Glomerular visceral epithelial cell (primary cell): Measurements from ENCODE around the gene PAX8.
"Not testable (repeated sequence)": the region's sequence is repeated elsewhere in the genome, so short reads cannot be mapped to it uniquely, and the experiment has no call there.

Source experiments
- DNase-seq: peaks from one replicate; pipeline ENCODE4 v3.0.0-alpha.2; 2016; ENCODE audit errors: extremely low spot score

Gene PAX8

DNA sequence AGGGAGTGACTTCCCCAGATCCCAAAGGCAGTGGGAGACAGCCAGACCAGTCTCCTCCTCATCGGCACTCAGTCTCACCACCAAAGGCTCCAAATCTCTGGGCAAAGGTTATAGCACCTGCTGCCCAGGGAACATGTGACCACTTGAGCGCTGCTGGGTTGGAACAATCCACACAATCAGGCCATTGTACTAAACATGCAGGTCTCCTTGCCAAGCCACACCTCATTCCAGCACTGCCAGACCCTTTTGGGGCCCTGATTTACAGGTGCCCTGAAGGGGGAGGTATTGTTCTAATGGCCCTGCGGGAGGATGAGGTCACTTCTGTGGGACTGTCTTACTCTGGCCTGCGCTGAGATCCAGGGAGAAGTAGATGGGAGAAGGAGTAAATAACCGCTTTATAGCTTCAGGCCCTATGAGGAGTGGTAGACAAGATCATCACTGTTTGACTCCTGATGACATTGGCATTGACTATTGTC is 10.0 kb upstream of the PAX8 start:
- DNase-seq: not testable (repeated sequence)

DNA sequence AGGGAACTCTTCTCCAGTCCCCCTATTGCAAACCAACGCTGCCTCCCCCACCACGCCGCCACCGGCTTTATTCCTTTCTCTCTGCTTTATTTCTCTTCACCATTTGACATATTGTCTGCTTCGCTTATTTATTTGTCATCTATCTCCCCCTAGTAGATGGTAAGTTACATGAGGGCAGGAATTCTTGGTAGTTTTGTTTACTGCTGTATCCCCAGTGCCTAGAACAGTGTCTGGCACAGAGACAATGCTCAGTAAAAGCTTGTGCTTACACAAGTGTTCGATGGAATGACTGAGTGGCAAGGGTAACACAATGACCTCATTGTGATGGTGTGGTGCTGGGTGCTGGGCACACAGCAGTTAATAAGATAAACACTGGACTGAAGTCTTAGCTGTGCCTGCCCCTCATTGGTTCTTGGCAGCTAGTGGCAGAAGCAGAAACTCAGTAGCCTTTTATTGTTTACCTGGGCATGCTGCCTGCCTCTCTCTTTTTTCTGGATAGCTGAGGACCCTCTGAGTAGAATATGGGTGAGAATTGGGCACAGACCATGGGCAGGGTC is 9.5 kb upstream of the PAX8 start:
- DNase-seq: not testable (repeated sequence)

DNA sequence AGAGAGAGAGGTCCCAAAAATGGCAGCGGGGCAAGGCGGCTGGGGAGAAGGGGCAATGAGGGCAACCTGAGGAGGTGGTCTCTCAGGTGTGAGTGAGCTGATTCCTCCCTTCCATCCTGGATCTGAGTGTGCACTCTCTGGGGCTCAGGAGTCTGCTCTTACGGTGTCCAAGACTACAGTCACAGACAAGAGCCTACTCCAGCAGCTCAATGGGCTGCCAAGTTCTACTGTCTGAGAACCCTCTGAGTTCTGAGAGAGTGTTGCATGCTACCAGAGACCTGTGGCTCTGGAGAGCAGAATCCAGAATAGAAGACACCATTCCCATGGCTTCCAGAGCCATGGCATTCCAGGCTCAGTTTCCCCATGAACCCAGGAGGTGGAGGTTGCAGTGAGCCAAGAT is 7.1 kb upstream of the PAX8 start:
- DNase-seq: no peak

DNA sequence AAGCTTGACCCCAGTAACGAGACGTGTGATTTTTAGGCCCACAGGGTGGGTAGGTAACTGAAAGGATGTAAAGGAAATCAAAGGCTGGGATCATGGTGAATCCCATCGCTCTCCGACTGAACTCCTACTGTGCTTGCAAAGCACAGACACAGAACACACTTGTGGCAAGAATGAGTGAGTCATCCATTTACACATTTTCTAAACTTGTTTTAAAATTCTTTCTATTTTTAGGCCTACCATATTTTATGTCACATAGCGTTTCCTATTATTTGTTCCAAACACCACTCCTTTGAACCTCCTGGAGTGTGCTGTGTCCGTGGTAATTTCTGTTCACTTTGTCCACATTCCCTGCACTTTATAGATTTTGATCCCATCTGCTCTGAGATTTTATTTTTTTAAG is 6.3 kb upstream of the PAX8 start:
- peak; percentile 67 for DNase-seq

DNA sequence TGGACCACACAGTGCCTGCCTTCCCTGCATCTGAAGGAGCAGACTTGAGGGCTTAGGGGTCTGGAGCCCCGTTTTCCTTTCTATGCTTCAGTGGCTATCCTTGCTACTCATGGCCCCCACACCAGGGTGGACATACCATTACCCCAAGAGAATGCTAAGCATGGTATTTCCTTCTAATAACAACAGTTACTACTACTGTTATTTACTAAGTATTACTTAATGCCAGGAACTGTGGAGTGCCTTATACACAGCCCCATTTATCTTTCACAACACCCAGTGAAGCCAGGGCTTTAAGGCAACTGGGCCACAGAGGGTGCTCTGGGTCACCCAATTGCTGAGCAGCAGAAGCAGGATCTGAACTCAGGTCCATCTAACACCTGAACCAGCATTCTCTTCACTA is 5.8 kb upstream of the PAX8 start:
- DNase-seq: no peak

DNA sequence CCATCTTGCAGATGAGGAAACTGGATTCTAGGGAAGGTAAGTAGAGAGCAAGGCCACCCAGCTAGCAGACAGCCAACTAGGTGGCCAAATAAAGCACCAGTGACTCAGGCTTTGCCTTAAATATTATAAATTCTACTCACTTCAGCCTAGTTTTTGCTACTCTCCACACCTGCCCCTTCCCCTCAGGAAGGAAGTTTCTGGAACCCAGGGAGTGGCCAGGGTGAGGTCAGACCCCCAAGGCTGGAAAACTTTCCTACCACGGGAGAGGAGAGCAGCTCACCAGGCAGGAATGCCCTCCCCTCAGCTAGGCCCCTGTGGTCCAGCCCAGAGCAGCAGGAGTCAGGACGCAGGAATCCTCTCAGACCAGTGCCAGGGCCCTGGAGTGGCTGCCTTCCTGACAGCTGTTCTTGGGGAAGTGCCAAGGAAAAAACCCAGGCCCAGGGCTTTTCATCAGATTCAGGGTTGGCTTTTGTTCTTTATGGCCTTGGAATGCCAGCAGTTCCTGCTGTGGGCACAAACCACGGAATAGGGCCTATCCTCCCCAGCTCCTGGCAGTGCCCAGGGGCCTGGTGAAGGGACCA is 5.1 kb upstream of the PAX8 start:
- DNase-seq: peak; percentile 99

DNA sequence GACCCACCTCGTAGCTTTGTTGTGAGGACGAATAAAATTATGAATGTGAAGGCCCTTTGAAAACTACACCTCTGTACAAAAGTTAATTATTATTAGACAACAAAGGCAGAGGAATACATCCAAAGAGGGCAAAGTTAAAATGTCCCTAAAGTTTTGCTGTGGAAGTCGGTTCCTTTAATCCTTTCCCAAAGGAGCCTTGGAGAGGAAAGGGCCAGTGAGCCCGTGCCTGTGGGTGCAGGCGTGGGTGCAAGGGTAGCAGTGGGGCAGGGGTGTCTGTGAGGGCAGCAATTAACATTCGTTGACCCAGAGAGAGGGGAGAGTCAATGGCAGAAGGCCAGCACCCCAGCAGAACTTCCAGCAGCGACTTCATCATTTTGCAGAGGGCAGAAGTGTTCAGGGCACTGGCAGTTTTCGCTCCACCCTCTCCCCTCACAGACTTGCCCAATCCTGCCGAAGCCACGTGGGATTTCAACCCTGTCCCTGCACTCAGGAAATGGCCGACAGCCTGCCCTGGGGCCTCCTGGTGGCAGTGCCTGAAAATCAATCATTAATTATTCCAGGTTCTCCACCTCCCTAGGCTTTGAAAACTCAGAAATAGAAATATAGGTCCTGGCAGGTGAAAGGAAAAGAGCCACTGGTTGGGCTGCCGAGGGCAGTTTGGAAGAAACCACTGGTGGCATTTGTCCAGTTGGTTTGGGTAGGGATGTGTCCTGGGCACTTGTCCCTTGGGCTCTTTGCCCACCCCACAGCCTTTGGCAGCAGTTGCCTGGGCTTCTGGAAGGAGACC is 4.2 kb upstream of the PAX8 start:
- peak; percentile 98 for DNase-seq

DNA sequence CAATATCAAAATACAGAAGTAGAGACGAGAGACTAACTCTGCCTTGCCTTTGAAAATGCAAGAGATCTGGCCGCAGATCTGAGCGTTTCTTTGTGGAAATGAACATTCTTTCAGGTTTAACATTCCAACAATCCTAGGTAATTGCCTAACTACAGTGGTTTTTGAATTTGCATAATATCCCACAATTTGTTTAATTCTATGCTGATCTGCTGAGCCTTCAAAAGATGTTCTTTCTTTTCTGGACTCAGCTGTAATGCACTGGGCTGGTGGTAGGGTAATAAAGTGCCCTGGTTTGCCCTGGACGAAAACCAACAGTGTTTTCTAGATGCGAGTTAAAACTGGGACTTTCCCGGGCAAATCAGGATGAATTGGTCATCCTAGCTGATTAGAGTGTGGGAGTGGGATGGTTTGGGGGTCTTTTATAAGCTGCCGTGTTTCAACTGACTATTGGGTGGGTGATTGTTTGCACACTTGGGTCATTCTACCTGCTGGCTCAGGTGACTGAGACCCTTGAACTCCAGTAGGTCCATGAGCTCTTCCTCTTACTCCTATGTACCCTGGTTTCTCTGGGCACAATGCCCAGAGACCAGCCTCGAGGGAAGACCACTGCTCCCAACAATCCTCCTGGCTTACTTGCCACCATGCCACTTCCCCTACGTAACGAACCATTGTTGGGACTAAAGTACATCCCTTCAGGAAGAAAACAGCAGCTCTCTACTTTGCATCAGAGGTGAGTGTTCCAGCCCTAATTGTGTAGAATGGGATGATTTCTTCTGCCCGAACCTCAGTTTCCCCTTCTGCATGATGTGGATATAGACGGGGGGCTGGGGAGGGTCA is 3.4 kb upstream of the PAX8 start:
- peak; percentile 82 for DNase-seq

DNA sequence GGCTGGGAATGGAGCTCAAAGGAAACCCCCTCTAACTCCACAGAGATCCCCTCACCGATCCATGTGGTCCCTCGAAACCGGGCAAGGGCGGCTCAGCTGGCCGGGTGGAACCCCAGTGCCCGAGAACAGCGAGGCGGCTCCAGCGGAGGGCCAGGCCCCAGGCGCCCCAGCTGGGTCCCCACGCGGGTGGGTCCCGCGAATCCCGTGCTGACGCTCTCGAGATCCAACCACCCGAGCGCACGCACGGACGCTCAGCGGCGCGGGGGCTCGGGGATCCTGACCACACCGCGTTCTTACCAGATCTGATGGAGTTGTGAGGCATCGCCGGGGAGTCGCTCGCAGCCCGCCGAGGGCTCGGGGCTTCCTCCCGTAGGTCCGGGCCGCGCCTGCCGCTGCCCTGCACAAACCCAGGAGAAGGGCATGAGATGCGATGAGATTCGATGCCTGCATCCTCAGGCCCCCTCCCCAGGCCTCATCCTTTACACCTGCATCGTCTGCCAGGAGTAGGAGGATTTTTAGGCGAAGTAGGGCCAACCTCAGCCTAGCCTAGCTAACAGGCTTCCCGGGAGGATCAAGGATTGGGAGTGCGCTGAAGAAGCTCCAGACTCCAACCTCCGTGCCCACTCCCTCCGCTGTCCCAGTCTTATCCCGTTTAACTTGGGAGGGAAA is 514 bp downstream of the PAX8 start:
- no peak for DNase-seq

DNA sequence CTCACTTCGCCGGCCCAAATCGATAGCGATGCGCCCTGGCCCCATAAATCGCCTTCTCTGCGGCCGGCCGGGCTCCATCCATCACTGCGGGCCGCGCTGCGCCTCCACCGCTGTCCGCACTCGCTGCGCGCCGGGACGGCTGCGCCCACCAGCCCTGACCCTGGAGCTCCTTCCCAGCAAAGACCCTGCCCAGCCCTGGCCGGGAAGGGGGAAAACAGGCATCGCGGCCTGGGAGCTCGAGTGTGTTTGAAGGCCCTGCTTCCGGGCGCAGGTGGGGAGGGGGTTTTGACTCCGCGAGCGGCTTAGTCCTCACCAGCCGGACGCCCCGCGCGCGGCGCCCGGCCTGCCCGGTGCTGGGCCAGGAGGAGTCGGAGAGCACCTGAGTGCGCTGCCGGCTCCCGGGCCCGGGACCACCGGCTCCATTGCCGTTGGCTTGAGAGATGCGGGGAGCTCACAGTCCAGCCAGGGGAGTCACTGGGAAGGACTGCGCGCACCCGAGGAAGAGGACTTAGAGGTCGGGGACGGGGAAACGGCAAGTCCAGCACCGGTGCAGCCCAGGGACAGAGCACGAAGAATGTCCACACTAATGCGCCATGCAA is 1.1 kb downstream of the PAX8 start:
- no peak for DNase-seq

DNA sequence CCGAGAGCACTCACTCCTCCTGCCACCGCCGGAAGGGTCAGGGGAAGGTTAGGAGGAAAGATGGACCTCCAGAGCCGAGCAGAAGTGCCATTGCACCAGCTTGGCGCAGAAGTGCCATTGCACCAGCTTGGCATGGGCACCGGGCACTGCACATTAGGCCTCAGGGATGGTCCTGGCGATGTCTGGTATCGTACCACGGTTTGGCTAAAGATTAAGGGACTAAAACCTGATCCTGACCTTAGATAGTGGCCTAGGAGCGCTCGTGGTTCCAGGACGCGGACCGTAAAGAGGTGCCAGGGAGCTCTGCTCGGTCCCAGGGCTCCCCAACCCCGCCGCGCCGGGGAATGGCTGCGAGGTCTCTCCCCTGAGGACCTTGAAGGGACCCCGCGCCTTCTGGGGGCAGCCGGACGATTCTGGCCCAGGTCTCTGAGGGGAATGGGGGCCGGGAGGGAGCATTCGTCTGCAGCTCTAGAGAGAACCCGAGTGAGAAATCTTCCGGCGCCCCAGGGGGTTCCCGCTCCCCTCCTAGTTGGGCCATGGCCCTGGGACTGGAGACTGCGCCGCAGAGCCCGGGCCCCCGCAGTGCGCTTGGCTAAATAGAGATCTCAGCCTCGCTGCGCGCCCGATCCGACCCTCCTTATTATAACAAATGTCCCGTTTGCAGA is 1.8 kb downstream of the PAX8 start:
- no peak for DNase-seq

DNA sequence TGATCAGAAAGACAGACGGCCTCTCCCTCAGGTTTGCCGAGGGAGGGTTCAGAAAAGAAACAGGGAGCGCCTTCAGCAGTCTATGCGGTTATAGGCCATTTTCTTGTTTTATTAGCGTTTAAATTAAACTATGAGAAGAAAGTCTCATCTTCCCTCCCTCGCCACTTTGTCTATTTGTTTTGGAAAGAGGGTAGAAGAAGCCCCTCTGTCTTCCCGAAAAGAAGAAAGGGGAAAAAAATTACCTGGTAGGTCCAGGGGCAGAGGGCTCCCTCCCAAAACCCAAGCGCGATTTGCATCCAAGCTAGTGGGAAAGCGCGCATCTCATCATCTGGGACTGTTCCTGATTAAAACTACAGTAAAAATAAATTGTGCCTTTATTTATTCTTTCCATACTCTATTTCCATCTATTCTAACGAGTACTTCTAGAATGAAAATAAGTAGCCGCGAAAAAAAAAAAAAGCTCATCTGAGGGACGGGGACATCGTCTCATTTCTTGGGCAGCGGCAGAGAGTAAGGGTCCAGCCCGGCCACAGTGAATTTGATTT is 2.4 kb downstream of the PAX8 start:
- no peak for DNase-seq

DNA sequence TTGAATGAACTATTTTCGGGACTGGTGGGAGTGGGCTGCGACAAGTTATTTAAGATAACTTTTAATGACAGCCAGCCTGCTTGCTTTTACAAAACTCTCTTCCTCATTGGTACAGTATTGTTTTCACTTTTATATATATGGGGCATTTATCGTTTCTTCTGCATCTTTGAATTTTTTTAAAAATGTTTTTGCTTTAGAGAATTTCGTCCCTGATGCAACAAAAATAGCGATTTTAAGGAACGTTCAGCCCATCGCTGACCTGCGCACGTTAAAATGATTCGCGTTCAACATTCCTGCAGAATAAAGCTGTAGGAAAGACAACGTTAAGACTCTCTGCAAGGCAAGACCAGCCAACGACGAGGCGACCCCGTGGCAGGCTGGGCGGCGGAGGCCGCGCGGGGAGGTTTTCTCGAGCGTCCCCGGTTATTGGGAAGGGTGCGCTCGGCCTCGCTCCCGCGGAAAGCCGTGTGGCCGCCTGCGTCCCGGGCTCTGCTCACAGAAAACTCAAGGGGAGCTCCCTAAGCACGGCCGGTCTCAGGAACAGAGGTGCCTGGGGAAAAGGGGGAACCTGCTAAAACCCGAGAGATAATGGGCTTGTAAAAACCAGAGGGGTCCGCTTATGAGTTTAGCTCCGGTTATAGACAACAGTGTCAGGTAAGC is 3.0 kb downstream of the PAX8 start:
- no peak for DNase-seq

DNA sequence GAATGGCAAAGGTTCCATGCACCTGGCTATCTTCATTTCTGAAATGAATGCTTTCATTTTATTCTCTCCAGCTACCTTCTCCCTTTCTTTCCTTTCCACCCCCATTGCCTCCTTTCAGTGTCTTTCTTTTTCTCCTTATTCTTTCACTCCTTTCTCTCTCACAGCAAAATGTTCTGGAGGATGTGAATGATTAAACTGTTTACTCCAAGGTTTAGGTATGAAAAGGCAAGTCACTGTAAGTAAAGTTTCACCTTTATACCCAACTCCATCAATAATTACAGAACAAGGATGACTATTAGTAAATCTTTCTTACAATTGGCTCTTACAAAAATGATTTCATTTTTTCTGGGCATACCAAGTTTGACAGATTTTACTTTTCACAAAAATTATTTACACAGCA is 4.3 kb downstream of the PAX8 start:
- no peak for DNase-seq

DNA sequence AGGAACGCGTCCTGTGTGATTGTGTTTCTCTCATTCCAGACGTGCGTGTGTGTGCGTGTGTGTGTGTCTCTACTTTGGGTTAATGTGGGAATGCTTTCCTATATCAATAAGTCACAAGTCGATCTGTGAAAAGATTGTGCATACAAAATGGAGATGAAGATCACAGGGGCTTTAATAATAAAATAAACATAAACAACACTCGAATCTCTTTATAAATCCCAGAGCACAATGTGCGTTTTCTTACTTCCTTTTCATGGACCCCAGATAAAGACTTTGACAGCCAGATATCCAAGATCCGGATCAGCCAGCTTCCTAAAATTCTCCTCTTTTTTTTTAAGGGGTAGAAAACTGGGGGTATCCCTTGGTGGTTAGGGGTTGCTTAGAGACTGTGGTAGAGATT is 4.7 kb downstream of the PAX8 start:
- DNase-seq: no peak

DNA sequence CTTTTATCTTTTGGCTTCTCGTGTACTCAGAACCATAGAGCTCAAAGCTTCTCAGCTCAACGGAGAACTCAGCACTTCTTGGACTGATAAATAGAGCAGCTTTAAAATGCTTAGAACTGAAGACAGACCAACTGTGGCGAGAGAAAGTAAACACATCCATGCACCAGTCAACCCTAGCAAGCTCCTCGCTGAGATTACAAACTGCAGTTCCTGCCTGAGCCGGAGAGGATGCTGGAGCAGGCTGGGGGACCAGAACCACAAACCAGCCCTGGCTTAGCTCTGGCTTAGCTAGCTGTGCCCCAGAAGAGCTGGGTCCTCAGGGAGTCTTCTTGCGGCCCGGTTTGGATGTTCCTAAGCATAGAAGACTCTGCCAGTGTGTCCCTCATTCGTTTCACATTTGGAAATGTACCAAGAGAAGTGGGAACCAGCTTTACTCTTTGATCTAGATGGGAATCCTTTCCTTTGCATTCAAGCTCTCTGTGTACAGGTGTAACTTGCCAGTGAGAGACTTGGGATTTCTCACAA is 5.6 kb downstream of the PAX8 start:
- peak; percentile 80 for DNase-seq

DNA sequence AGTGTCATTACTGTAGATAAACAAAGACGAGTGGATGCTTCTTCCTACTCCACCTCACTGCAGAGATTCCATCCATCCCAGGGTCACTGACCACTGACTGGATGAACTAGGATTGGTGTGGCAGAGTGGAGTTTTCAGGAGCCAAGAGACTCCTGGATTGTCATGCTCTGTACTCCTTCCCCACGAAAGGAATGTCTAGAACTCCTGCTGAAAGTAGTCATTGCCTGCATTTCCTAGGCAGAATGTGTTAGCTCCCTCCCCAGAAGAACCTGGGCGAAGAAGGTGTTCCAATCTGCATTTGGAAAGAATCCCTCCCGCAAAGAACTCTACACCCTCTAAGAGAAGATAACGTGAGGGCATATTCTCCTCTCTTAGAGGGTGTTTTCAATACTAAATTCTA is 6.2 kb downstream of the PAX8 start:
- DNase-seq: no peak

DNA sequence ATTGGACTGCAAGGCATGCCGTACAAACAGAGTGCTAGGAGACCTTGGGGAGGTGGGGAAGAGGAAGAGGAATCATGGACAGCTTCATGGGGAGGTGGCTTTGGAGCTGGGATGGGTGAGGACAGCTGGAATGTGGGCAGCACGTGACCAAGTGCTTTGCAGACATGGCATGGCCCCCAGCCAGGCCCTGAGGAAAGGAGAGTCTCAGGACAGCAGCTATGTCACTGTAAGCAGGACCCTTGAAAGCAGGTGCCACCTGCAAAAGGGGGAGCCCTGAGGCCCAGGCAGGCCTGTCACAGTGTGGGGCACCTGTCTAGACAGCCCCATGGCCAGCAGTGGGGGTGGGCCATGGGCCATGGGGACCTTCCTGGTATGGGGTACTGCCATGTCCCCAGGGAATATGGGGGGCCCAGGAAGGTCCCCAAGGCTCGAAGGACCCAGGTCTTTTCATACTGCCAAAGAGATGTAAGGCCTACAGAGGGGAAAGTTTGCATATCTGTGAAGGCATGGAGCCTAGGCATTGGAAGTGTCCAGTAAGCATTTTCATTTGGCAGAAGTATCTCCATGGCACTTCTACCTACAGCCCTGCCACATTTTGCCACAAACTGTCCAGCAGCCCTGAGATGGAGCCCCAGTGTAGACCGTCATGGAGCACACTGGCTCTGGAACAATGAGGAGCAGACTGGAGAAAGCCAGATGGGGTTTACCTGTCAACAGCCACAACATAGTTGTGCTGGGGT is 9.9 kb downstream of the PAX8 start:
- DNase-seq: no peak

DNA sequence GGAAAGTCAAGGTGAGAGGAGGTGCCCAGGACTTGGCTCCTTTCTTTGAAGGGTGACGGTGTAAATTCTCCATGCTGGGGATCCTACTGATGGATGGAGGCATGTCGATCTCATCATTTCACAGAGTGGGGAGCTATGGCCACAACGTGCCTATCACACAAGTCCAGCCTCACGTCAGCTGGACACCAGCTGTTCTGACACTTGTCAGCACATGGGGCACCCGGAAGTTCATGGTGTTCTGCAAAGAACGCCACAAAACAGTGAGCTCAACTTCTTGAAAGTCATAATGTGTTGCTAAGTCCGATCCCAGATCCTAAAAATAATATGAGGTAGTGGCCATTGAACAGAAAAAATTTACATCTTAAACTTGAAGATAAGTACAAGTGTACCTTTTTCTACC is 12.3 kb downstream of the PAX8 start:
- no peak for DNase-seq
